Testis (tissue), 2 donors: Measurements from ENCODE around the gene MED12L.

ENCODE experiments used
- POLR2A ChIP-seq: fragments of 450-650 bp; IDR thresholded peaks from one replicate; pipeline ENCODE4 v1.6.1; 2017; ENCODE audit warnings: antibody characterized with exemption, mild to moderate bottlenecking, moderate library complexity
- TF ChIP-seq, protein P1 (sequence below), 3 experiments: fragments of 450-650 bp in 2 of 3; fragments of 200-600 bp in 1 of 3; sonication (generic) in 1 of 3; IDR thresholded peaks; one replicate each; pipeline ENCODE4 v1.5.1; 2016 to 2019; ENCODE audit warnings: antibody characterized with exemption in 3 of 3, mild to moderate bottlenecking in 2 of 3, moderate library complexity in 1 of 3

- TF ChIP-seq, protein P1, sequence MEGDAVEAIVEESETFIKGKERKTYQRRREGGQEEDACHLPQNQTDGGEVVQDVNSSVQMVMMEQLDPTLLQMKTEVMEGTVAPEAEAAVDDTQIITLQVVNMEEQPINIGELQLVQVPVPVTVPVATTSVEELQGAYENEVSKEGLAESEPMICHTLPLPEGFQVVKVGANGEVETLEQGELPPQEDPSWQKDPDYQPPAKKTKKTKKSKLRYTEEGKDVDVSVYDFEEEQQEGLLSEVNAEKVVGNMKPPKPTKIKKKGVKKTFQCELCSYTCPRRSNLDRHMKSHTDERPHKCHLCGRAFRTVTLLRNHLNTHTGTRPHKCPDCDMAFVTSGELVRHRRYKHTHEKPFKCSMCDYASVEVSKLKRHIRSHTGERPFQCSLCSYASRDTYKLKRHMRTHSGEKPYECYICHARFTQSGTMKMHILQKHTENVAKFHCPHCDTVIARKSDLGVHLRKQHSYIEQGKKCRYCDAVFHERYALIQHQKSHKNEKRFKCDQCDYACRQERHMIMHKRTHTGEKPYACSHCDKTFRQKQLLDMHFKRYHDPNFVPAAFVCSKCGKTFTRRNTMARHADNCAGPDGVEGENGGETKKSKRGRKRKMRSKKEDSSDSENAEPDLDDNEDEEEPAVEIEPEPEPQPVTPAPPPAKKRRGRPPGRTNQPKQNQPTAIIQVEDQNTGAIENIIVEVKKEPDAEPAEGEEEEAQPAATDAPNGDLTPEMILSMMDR (IDR thresholded peaks at IDR 0.05): no peak
- no peak for TF ChIP-seq POLR2A
Observed at GRCh38 chr3:151093148-151093547, 7.7 kb downstream of the MED12L start.
